ENCODE results near the gene DGCR2.

The DGCR2 gene

DNA sequence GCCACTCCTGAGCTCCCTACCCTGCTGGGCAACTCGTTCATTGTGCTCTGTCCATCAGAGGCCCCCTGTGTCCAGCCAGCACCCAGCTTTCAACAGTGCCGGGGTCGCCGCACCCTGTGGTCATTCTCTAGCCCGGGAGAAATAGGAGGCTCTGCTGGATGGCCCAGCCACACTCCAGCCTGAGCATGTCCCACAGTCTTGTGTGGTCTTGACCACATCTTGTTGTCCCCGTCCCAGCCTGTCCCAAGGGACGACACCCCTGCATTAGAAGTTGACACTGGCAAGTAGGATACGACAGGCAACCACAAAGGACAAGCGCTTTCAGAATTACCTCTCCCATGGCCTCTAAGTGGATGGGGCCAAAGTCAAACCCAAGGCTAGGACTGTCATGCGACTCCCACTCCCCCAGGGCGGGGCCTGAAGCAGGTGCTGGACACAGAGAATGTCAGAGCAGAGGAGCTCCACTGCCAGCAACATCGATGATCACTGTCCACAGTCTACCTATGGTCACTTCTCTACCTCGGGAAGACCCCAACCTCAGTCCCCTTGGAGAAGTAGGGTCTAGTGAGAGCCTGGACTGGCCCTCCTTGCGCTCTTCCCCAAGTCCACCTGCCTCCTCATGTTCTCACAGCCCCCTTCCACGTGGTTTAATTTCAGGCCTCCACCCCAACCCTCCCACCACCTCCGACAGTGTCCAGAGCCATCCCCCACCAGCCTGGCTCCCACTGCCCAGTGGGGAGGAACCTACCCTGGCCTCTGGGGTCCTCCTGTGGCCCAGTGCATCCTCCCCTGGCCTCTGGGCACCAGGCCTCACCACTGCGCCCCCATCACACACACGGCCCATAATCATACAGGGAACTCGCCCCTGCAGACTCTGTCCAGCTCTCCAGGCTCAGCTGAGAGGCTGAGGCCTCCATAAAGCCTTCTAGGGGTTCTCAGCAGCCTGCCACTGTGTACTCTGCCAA lies 4.4 kb upstream of the DGCR2 start:
- DNase-seq = no peak

DNA sequence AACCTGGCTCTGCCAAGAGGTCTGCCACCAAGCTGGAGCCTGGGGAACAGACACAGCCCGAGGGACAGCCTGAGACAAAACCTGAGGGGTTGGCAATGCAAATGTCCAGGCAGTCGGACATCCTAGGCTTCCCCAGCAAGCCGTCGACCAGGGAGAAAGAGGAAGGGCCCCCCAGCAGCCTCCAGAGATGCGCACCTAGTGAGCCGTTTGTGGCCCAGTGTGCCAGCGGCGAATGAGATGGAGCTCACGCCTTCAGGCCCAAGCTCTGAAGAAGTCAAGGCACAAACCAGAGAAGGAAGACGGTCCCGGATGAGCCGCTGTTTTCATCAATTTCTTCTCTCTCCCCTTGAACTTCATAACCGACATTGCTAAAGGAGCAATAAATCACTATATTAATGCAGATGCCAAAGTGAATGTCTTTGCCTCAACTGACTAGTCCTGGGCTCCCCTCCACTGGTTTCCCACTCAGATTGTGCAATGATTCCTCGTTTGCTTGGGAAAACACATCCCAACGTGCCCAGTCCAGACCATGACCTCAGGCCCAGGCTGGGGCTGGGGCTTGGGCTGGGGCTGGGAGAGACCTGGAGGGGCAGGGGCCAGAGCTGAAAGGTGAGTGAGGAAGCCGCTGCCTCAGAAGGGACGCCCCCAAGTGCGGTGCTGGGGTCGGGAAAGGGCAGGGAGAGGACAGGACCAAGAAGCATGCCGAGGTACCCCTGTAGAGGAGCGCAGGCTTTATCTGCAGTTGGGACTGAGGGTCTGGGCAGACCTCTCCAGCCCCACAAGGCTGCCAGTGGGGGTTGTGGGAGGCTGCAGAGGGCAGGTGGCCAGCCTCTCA lies 3.5 kb upstream of the DGCR2 start:
- DNase-seq = no peak

DNA sequence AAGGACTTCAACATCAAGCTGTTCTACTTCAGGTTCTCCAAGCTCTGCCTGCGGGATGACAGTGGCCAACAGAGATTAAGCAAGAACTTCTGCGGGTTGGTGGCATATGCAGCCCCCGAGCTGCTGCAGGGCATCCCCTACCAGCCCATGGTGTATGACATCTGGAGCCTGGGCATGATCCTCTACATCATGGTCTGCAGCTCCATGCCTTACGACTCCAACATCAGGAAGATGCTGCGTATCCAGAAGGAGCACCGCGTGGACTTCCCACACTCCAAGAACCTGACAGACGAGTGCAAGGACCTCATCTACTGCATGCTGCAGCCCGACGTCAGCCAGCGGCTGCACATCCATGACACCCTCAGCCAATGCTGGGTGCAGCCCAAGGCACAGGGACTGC lies 2.8 kb upstream of the DGCR2 start:
- no peak for DNase-seq

- no peak for DNase-seq
Observed at GRCh38 chr22:19124377-19124776, 2.2 kb upstream of the DGCR2 start.

DNA sequence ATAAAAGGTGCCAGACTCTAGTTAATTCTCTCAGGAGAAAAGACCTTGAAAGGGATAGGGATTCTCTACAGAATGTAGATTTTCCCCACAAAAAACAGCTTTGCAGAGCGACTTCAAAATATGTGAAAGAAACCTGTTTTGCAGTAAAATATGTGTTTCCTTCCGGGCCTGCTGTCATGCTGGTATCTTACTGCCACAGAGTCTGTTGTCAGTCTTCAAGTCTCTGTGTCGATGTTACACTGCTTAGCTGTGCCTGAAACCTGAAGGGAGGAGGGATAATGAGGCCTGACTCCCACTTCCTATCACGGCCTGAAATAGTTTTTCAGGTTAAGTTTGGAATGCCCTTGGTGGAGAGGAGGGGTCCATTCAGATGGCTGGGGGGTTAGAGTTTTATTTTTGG lies 1.7 kb upstream of the DGCR2 start:
- DNase-seq = no peak

- no peak for DNase-seq
Observed at GRCh38 chr22:19122752-19123492, 710 bp upstream of the DGCR2 start.

GRCh38 chr22:19121631-19122142 lies 525 bp downstream of the DGCR2 start:
- DNase-seq = no peak

DNA sequence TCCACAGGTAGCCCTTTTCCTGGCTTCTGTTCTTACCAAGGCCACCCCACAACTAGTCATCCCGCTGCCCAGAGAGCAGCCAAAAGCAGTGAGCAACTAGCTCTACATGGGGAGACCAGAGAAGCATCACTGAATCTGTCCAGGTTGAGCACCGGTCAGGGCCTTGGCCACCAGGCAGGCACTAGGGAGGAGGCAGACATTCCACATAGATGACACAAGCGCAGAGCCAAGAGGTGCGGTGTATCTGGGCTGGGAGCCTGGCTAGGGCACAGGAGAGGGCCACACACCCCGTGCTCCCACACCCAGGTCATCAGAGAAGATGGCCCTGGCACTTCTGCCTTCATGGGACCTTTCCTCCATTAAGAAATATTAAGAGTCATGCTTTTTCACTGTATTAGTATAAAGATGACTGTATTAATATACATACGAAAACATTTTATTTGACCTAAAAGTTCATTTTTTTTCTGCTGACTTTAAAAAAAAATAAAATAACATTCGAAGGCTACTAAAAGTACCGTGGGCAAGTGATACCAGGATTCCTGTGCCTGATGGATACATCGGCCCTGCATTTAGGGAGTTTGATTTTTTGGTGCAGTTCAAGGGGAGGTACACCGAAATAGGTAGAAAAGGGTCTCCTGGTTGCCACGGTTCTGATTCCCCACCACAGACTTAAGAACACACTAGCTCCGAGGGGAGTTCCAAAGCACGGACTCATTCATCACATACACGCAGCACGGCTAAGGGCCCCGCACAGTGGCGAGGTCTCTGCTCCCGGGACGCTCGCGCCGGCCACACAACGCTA lies 1.2 kb downstream of the DGCR2 start:
- DNase-seq = peak; percentile 48

- DNase-seq = no peak
Observed at GRCh38 chr22:19119949-19120348, 2.3 kb downstream of the DGCR2 start.

GRCh38 chr22:19118329-19118880 lies 3.8 kb downstream of the DGCR2 start:
- DNase-seq = no peak

DNA sequence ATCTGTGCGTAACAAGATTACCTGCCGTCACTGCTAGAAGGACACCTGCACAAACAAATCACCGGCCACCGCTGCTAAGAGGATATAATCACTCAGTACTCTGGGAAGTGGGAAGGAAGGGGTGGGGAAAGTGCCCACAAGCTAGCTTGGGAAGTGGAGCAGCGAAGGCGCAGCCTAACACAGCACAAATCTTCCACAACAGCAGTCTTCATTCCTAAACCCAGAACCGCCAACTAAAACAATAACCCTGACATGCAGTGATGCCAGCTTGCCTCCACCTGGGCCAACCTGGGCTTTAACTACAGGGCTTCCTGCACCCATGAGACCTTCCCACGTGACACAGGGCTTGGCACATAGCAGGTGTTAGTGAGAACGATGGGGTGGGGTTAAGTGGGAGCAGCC lies 5.1 kb downstream of the DGCR2 start:
- DNase-seq = no peak

GRCh38 chr22:19115628-19116027 lies 6.6 kb downstream of the DGCR2 start:
- no peak for DNase-seq

DNA sequence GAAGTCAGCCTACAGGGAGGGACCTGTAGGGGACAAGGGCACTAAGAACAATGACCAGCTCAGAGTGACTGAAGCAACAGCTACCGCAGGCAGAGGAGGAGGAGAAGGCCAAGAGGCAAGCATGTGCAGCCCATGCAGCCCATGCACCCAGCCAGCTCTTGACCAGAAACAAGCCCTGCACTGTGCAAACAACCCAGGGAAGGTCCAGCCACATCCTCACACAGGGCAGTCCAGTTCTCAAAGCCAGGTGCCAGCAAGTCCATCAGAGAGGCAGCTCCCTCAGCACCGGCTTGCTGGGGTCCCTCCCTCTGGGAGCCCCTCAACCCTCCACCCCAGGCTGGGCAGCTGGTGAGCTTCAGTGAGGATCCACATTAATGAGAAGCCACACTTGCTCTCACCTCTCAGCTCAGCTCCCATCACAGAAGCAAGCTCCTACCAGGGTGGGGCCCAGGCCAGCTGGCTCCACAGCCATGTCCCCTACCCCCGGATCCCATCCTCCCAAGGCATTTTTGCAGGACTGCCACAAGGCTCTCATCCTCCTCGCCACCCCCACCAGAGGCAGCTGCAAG lies 7.1 kb downstream of the DGCR2 start:
- DNase-seq = no peak

GRCh38 chr22:19113429-19113828 lies 8.8 kb downstream of the DGCR2 start:
- no peak for DNase-seq

DNA sequence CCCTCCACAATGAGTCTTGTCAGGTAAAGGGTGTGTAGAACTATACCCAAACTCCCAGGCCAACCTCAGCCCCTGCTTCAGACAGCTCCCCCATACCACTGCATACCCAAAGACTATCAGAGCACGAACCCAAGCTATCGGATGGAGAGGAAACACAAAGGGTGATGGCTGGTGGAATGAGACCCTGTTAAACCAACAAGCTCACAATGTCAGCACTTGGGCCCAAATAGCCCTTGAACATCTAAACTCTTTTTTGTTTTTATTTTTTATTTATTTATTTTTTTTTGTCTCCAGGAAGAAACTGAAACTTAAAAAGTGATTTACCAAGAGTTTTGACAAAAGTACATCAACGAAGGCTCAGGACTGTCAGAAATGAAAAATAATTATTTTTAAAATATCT lies 10.6 kb downstream of the DGCR2 start:
- no peak for DNase-seq

DNA sequence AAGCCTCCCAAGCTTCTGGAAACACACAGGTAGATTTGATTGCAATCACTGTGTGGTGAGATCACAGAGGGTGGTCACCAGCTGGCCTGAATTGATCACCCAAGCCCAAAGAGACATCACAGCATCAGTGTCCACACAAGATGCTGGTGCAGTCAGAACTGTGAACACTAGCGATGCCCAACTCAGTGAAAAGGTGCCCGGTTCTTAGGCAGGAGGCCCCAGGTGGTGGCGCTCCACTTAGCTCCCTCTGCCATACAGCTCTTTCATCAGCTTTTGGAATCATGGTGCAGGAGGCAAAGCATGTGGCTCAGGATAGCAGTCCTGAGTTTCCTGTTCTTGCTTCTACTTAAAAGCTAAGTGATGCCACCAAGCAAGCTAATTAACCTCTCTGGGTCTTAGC lies 11.1 kb downstream of the DGCR2 start:
- DNase-seq = no peak

GRCh38 chr22:19110646-19111045 lies 11.6 kb downstream of the DGCR2 start:
- no peak for DNase-seq

GRCh38 chr22:19110064-19110458 lies 12.2 kb downstream of the DGCR2 start:
- DNase-seq = no peak

DNA sequence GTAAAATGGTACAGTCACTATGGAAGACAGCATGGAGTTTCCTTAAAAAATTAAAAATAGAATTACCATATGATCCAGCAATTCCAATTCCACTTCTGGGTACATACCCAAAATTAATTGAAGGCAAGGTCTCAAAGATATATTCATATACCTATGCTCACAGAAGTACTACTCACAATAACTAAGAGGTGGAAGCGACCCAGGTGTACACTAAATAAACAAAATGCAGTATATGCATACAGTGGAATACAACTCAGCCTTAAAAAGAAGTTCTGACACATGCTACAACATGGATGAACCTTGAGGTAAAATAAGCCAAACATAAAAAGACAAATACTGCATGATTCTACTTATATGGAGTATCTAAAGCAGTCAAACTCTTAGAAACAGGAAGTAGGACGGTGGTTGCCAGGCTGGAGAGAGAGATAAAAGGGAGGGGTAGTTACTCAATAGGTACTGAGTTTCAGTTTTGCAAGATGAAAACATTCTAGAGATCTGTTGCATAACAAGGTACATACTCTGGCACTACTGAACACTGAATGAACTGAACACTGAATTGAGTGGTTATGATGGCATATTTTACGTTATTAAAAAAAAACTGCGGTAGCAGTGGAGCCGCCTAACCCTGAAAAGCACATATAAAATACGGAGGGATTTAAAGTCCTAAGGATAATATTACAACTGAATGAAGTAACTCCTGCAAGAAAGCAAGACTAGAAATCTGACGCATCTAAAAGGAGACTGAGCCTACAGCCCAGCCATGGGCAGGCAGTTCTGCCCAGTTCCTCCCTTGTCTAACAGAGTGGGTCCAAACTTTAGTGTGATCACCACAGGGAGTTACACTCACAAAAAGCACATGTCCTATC lies 12.8 kb downstream of the DGCR2 start:
- DNase-seq = peak; percentile 59

GRCh38 chr22:19108807-19109197 lies 13.4 kb downstream of the DGCR2 start:
- no peak for DNase-seq

DNA sequence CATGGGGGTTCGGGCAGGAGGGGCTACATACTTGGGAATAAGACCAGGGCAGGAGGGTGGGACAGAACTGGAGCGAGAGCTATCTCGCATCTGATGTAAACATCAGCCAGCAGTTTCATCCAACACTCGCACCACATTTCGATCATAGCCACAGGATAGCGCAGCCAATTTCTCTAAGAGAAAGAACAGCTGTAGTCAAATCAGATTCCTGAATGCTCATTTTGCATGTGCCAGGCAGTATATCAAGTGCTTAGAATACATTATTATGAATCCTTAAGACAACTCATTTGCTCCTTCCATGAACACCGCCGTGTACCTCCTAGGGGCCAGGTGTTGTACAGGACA lies 14.5 kb downstream of the DGCR2 start:
- no peak for DNase-seq
